GM18861 (cell line): Measurements from ENCODE around the gene CKLF.

Experiments used
- ATAC-seq: cut with Tn5 transposase; IDR thresholded peaks from one replicate; pipeline ENCODE4 v1.9.1; 2021; ENCODE audit not compliant: unreplicated experiment

The CKLF gene

GRCh38 chr16:66517586-66518263 is 34.7 kb upstream of the CKLF start:
- ATAC-seq: no peak

GRCh38 chr16:66519482-66520373 is 32.6 kb upstream of the CKLF start:
- ATAC-seq: no peak

GRCh38 chr16:66520406-66521170 is 31.8 kb upstream of the CKLF start:
- no peak for ATAC-seq

GRCh38 chr16:66521252-66521713 is 31.1 kb upstream of the CKLF start:
- no peak for ATAC-seq

GRCh38 chr16:66521951-66522771 is 30.2 kb upstream of the CKLF start:
- peak; percentile 39 for ATAC-seq

GRCh38 chr16:66522816-66523590 is 29.4 kb upstream of the CKLF start:
- ATAC-seq: no peak

- peak; percentile 43 for ATAC-seq
Observed at GRCh38 chr16:66523861-66524354, 28.5 kb upstream of the CKLF start.

GRCh38 chr16:66524601-66525164 is 27.7 kb upstream of the CKLF start:
- peak; percentile 60 for ATAC-seq

GRCh38 chr16:66525396-66526180 is 26.8 kb upstream of the CKLF start:
- no peak for ATAC-seq

GRCh38 chr16:66528294-66528693 is 24.1 kb upstream of the CKLF start:
- no peak for ATAC-seq

GRCh38 chr16:66529475-66529874 is 22.9 kb upstream of the CKLF start:
- ATAC-seq: no peak

GRCh38 chr16:66534376-66534799 is 18.0 kb upstream of the CKLF start:
- ATAC-seq: no peak

GRCh38 chr16:66536525-66536924 is 15.9 kb upstream of the CKLF start:
- ATAC-seq: no peak

- ATAC-seq: no peak
Observed at GRCh38 chr16:66537236-66537635, 15.1 kb upstream of the CKLF start.

- no peak for ATAC-seq
Observed at GRCh38 chr16:66538910-66539309, 13.5 kb upstream of the CKLF start.

GRCh38 chr16:66539623-66540469 is 12.5 kb upstream of the CKLF start:
- ATAC-seq: peak; percentile 72
